Keratinocyte (primary cell): ENCODE data around the gene ATP5F1B. TPM values are rescaled to one million over a fixed set of nuclear protein-coding genes. Genes with fewer than 3 reads are reported as not detected.

Source experiments
- DNase-seq: peaks from one replicate; pipeline ENCODE4 v3.0.0-alpha.2; 2011; ENCODE audit warnings: low read depth, missing footprints, low spot score
- FAIRE-seq: peaks from 2 replicates; lab custom pipeline; 2011; peaks lifted over from hg19 to GRCh38; lab: Jason Lieb, UNC
- H2AFZ ChIP-seq: 2 replicates; pipeline ENCODE4 v1.6.0; 2012; ENCODE audit warnings: low read length, control low read depth, inconsistent platforms; ENCODE audit not compliant: control insufficient read depth
- H3K27ac ChIP-seq: 2 replicates; pipeline ENCODE4 v1.5.1; 2011; ENCODE audit warnings: low read length; ENCODE audit not compliant: control insufficient read depth, insufficient read depth
- H3K27me3 ChIP-seq: 3 replicates; pipeline ENCODE4 v1.6.0; 2011; ENCODE audit warnings: low read length; ENCODE audit not compliant: control insufficient read depth, insufficient read depth; ENCODE audit errors: extremely low read depth
- H3K36me3 ChIP-seq, 2 experiments: 2 replicates in 1 of 2; 3 replicates in 1 of 2; pipeline ENCODE4 v1.5.1; 2011; ENCODE audit warnings: low read length in 2 of 2, mild to moderate bottlenecking in 1 of 2; ENCODE audit not compliant: control insufficient read depth in 2 of 2, insufficient read depth in 2 of 2; ENCODE audit errors: extremely low read depth in 1 of 2
- H3K4me1 ChIP-seq: 3 replicates; pipeline ENCODE4 v1.5.1; 2011; ENCODE audit warnings: low read length; ENCODE audit not compliant: control insufficient read depth, insufficient read depth; ENCODE audit errors: extremely low read depth
- H3K4me2 ChIP-seq: 3 replicates; pipeline ENCODE4 v1.6.0; 2011; ENCODE audit warnings: low read depth, low read length; ENCODE audit not compliant: control insufficient read depth, insufficient read depth; ENCODE audit errors: extremely low read depth
- H3K4me3 ChIP-seq, 3 experiments: fragments of 200-600 bp in 1 of 3; sonication (generic) in 1 of 3; 2 replicates in 2 of 3; 3 replicates in 1 of 3; pipeline ENCODE4 v1.5.1; 2011 to 2016; ENCODE audit warnings: low read length in 3 of 3, mild to moderate bottlenecking in 3 of 3, control low read depth in 2 of 3, inconsistent platforms in 1 of 3, low read depth in 1 of 3, mixed read lengths in 1 of 3, mixed run types in 1 of 3, moderate library complexity in 1 of 3; ENCODE audit not compliant: control insufficient read depth in 2 of 3, insufficient read depth in 2 of 3; ENCODE audit errors: extremely low read depth in 1 of 3
- H3K79me2 ChIP-seq: 2 replicates; pipeline ENCODE4 v1.6.0; 2012; ENCODE audit warnings: low read length; ENCODE audit not compliant: control insufficient read depth, insufficient read depth
- H3K9ac ChIP-seq: 3 replicates; pipeline ENCODE4 v1.6.0; 2011; ENCODE audit warnings: low read length; ENCODE audit not compliant: control insufficient read depth, insufficient read depth; ENCODE audit errors: extremely low read depth
- H3K9me1 ChIP-seq: 3 replicates; pipeline ENCODE4 v1.6.0; 2011; ENCODE audit warnings: low read length; ENCODE audit not compliant: control insufficient read depth, insufficient read depth; ENCODE audit errors: extremely low read depth
- H3K9me3 ChIP-seq: 2 replicates; pipeline ENCODE4 v1.5.1; 2012; ENCODE audit warnings: low read depth, low read length; ENCODE audit not compliant: control insufficient read depth
- H4K20me1 ChIP-seq: 3 replicates; pipeline ENCODE4 v1.6.0; 2011; ENCODE audit warnings: low read length; ENCODE audit not compliant: control insufficient read depth, insufficient read depth; ENCODE audit errors: extremely low read depth
- EZH2 ChIP-seq: IDR thresholded peaks from one replicate; pipeline ENCODE4 v1.6.1; 2012; ENCODE audit warnings: inconsistent platforms, mild to moderate bottlenecking, low read length, moderate library complexity
- dilution Hi-C: fragments of 300-500 bp; cut with MboI; formaldehyde crosslinking; loops from one replicate; pipeline ENCODE4 v1.7.0; 2020; ENCODE audit warnings: low sequenced_read_pairs; ENCODE audit not compliant: extremely low pct_ligation_motif_present
- polyA plus RNA-seq, 5 experiments: library from polyadenylated mRNA; depleted of rRNA in 3 of 5; stranded (reverse) in 3 of 5; stranded (forward) in 1 of 5; unstranded in 1 of 5; fragments of >200 nt; gene quantifications; 1 replicate in 1 of 5; 2 replicates in 3 of 5; 3 replicates in 1 of 5; pipeline versions ENCODE4 v1.2.1 to v1.2.3, GENCODE V29; 2011 to 2012; ENCODE audit warnings: missing spikeins in 2 of 5, low read depth in 1 of 5, low replicate concordance in 1 of 5
- TF ChIP-seq, protein P1 (sequence below), 3 experiments: IDR thresholded peaks in 1 of 3; conservative IDR thresholded peaks in 1 of 3; optimal IDR thresholded peaks in 1 of 3; 2 replicates in 2 of 3; 3 replicates in 1 of 3; pipeline versions ENCODE3 to v1.5.1; 2011; ENCODE audit warnings: low read length in 3 of 3, mild to moderate bottlenecking in 3 of 3, moderate library complexity in 2 of 3, control low read depth in 1 of 3, inconsistent platforms in 1 of 3; ENCODE audit not compliant: insufficient read depth in 2 of 3; ENCODE audit errors: extremely low read depth in 1 of 3

ATP5F1B gene
- polyA plus RNA-seq, 1 donor (not counting 4 experiments of a cell fraction or from before 2014, with no cell fraction given) = 1,488 TPM

- H3K9me3 ChIP-seq = no peaks in the 10 kb centered on the region
- no peaks in the 10 kb centered on the region for H3K9me1 ChIP-seq
- H3K79me2 ChIP-seq = no peaks in the 10 kb centered on the region
- FAIRE-seq (no peak), DNase-seq (no peak)
- H3K9ac ChIP-seq = no peak overlapping the region
- H3K36me3 ChIP-seq = peaks cover 47 to 53% of the 10 kb centered on the region in 2 experiments
- peaks cover 5% of the 10 kb centered on the region for H3K4me1 ChIP-seq
- H3K4me3 ChIP-seq = no peak overlapping the region
- H2AFZ ChIP-seq = no peak overlapping the region
- no peak overlapping the region for H3K4me2 ChIP-seq
- dilution Hi-C loops = no loop called here
- no peaks in the 10 kb centered on the region for H3K27me3 ChIP-seq
- no peaks in the 10 kb centered on the region for H4K20me1 ChIP-seq
- H3K27ac ChIP-seq = no peak overlapping the region
- TF ChIP-seq EZH2 = no peak
- TF ChIP-seq, protein P1, sequence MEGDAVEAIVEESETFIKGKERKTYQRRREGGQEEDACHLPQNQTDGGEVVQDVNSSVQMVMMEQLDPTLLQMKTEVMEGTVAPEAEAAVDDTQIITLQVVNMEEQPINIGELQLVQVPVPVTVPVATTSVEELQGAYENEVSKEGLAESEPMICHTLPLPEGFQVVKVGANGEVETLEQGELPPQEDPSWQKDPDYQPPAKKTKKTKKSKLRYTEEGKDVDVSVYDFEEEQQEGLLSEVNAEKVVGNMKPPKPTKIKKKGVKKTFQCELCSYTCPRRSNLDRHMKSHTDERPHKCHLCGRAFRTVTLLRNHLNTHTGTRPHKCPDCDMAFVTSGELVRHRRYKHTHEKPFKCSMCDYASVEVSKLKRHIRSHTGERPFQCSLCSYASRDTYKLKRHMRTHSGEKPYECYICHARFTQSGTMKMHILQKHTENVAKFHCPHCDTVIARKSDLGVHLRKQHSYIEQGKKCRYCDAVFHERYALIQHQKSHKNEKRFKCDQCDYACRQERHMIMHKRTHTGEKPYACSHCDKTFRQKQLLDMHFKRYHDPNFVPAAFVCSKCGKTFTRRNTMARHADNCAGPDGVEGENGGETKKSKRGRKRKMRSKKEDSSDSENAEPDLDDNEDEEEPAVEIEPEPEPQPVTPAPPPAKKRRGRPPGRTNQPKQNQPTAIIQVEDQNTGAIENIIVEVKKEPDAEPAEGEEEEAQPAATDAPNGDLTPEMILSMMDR (optimal IDR thresholded peaks at IDR 0.05 in 1 of 3, IDR thresholded peaks at IDR 0.05 in 1 of 3, conservative IDR thresholded peaks at IDR 0.05 in 1 of 3; ENCODE audit: extremely low read depth in 1 of 3, insufficient read depth in 2 of 3, low read length in 3 of 3) = no peak
Observed at GRCh38 chr12:56599041-56599440, 46.7 kb downstream of the ATP5F1B start.

DNA sequence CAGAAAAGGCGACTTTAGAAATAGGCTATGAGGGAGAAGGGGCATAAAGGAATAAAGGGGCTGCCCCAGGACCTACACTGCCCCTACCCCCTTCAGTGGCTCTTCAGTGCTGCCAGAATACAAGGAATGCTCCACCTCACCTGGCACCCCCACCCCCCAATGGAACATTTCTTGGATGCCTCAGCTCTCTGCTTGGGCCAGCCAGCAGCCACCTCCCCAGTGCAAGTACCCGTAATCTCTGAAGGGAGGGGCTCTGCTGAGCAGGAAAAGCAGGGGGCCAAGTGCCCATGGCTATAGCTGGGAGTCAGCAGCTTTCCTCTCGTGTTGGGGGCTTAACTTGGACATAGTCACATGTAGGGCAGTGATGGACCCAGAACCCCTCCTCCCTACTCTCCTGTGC is 49.0 kb downstream of the ATP5F1B start:
- dilution Hi-C loops = no loop called here
- Histone ChIP-seq H3K27me3 (no peaks in the 10 kb centered on the region), H3K27ac (no peak overlapping the region), H3K79me2 (no peaks in the 10 kb centered on the region), H2AFZ (no peak overlapping the region), H4K20me1 (no peaks in the 10 kb centered on the region), H3K9ac (no peak overlapping the region), H3K9me3 (no peaks in the 10 kb centered on the region), H3K36me3 (peaks cover 38 to 52% of the 10 kb centered on the region in 2 experiments), H3K4me2 (no peak overlapping the region), H3K9me1 (no peaks in the 10 kb centered on the region), H3K4me1 (peaks cover 8% of the 10 kb centered on the region), H3K4me3 (no peak overlapping the region)
- no peak for DNase-seq
- TF ChIP-seq, protein P1 (optimal IDR thresholded peaks at IDR 0.05 in 1 of 3, IDR thresholded peaks at IDR 0.05 in 1 of 3, conservative IDR thresholded peaks at IDR 0.05 in 1 of 3; ENCODE audit: extremely low read depth in 1 of 3, insufficient read depth in 2 of 3, low read length in 3 of 3) = no peak
- no peak for TF ChIP-seq EZH2
- FAIRE-seq = no peak
